Measurements from ENCODE around the gene SGMS1. TPM values are rescaled to one million over a fixed set of nuclear protein-coding genes. Genes with fewer than 3 reads are reported as not detected.

Gene SGMS1
- polyA plus RNA-seq, 1 experiment: 21.1 TPM

DNA sequence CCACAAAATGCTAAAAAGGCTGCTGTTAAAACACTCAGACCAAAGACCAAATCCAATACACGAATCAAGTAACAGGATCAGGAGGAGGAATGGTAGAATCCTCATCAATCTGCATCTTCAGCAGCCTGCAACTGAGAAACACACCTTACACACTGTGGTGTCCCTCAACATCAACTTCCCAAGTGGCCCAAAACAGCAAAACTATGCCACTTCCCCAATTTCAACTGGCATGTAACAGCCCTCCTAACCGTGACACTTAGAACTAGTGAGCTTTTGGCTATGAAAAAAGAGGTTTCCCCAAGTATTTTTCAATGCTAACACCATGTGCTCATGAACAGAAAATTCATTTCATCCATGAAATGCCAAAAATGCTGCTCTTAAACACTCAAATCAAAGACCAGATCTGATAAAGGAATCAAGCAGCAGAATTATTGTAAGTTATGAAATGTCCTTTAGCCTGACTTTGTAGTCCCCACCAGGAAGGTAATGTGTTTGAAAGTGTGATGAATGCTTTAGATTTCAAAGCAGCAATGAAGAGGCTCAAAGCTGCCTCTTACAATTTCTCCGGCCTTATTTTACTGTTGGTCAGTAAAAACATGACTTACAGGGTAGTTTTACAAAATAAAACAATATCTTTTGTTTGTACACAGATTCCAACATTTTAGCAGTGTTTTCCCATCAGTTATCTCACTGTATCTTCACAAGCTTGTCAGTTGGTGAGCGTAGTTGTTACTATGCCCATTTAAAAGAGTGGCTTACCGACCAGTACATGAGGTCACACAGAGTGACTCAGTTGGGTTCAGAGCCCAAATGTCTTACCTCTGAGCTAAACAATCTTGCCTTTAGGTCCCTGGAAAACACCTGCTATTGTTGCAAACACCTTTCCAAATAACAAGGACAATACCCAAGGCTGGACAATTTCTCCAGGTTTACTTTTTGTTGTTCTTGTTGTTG lies 306.8 kb downstream of the SGMS1 start:
- TF ChIP-seq, protein P1, sequence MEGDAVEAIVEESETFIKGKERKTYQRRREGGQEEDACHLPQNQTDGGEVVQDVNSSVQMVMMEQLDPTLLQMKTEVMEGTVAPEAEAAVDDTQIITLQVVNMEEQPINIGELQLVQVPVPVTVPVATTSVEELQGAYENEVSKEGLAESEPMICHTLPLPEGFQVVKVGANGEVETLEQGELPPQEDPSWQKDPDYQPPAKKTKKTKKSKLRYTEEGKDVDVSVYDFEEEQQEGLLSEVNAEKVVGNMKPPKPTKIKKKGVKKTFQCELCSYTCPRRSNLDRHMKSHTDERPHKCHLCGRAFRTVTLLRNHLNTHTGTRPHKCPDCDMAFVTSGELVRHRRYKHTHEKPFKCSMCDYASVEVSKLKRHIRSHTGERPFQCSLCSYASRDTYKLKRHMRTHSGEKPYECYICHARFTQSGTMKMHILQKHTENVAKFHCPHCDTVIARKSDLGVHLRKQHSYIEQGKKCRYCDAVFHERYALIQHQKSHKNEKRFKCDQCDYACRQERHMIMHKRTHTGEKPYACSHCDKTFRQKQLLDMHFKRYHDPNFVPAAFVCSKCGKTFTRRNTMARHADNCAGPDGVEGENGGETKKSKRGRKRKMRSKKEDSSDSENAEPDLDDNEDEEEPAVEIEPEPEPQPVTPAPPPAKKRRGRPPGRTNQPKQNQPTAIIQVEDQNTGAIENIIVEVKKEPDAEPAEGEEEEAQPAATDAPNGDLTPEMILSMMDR (IDR thresholded peaks at IDR 0.05; ENCODE audit: insufficient read depth, low read depth, low read length): no peak
- no peak for DNase-seq (ENCODE audit: low read depth)
- ChIA-PET POLR2A (no interaction called here), CTCF (interaction anchor here (1.0 to 1.1 kb wide), 2 partner anchors 9 to 10 kb away, joined by 3 to 4 read pairs; no protein-coding TSS in a partner anchor)
- no peaks in the 10 kb centered on the region for H3K27me3 ChIP-seq (ENCODE audit: control insufficient read depth, insufficient read depth, low read length)
- H3K36me3 ChIP-seq (ENCODE audit: control insufficient read depth, insufficient read depth, low read length): no peaks in the 10 kb centered on the region
- no peak overlapping the region for H3K4me3 ChIP-seq (ENCODE audit: low read depth, low read length)

- ChIA-PET POLR2A (no interaction called here), CTCF (interaction anchor here (1.0 kb wide), 1 partner anchor 9 kb away, joined by 3 read pairs; no protein-coding TSS in a partner anchor)
- Histone ChIP-seq H3K36me3 (ENCODE audit: control insufficient read depth, insufficient read depth, low read length) (no peaks in the 10 kb centered on the region), H3K27me3 (ENCODE audit: control insufficient read depth, insufficient read depth, low read length) (no peaks in the 10 kb centered on the region), H3K4me3 (ENCODE audit: low read depth, low read length) (no peak overlapping the region)
- TF ChIP-seq, protein P1 (IDR thresholded peaks at IDR 0.05; ENCODE audit: insufficient read depth, low read depth, low read length): no peak
- no peak for DNase-seq (ENCODE audit: low read depth)
Observed at GRCh38 chr10:50316174-50316573, 307.6 kb downstream of the SGMS1 start.

GRCh38 chr10:50315424-50315823 lies 308.3 kb downstream of the SGMS1 start:
- TF ChIP-seq, protein P1 (IDR thresholded peaks at IDR 0.05; ENCODE audit: insufficient read depth, low read depth, low read length): no peak
- peaks cover 3% of the 10 kb centered on the region; the same call in 1 of the 2 replicates for H3K36me3 ChIP-seq (ENCODE audit: control insufficient read depth, insufficient read depth, low read length)
- no peak for DNase-seq (ENCODE audit: low read depth)
- H3K4me3 ChIP-seq (ENCODE audit: low read depth, low read length): no peak overlapping the region
- ChIA-PET POLR2A (no interaction called here), CTCF (no interaction called here)
- no peaks in the 10 kb centered on the region for H3K27me3 ChIP-seq (ENCODE audit: control insufficient read depth, insufficient read depth, low read length)

DNA sequence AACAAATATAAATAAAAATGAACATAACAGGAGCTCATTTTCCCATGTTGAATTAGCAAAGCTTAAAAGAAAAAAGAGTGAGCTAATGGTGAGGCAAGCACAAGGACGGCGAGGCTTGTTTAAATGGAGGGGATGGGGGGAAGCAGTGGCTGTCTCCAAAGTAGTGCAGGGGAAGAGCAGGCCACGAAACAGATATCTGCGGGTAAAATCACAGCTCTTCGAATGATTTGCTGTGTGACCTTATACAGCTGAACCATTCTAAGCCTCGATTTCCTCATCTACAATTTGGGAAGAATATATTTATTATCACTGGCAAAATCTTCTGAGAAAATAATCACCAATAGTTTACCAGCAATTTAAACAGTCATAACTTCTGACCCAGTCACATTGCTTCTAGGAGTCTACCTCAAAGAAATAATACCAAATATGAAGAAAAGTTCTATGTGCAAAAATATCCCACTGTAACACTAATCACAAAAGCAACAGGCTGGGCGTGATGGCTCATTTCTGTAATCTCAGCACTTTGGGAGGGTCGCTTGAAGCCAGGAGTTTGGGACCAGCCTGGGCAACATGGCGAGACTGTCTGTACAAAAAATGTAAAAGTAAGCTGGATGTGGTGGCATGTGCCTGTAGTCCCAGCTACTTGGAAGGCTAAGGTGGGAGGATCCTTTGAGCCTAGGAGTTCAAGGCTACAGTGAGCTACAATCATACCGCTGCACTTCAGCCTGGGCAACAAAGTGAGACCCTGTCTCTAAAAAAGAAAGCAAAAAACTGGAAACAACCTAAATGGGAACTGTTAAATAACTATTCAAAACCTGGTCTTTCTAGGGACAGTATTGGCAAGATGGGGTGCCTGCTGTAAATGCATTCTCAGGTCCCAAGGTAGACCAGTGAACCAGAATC lies 309.3 kb downstream of the SGMS1 start:
- DNase-seq (ENCODE audit: low read depth): no peak
- no peaks in the 10 kb centered on the region for H3K27me3 ChIP-seq (ENCODE audit: control insufficient read depth, insufficient read depth, low read length)
- H3K4me3 ChIP-seq (ENCODE audit: low read depth, low read length): no peak overlapping the region
- TF ChIP-seq, protein P1 (IDR thresholded peaks at IDR 0.05; ENCODE audit: insufficient read depth, low read depth, low read length): no peak
- ChIA-PET CTCF (interaction anchor here (0.7 to 1.9 kb wide), 3 partner anchors 9 to 39 kb away, joined by 3 to 5 read pairs (median 3); no protein-coding TSS in a partner anchor), POLR2A (no interaction called here)
- H3K36me3 ChIP-seq (ENCODE audit: control insufficient read depth, insufficient read depth, low read length): peaks cover 3% of the 10 kb centered on the region; the same call in 1 of the 2 replicates
